Measurements from ENCODE around the gene MEGF8.

MEGF8 gene

DNA sequence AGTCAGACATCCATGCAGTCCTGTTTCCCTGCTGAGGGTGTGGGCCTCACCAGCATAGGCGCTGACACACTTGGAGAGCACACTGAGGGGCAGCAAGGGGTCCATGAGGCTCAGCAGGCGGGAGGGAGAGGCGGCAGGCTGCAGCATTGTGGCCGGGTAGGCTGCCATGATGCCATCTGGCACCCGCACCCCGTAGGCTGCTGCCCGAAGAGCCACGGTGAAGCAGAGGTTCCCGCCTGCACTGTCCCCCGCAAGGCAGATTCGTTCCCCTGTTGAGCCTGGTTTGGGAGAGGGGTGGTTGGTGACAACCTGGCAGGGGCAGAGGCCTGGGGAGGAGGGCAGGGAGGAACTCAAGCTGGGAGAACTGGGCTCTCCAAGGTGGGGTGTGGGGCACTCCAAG lies 80.7 kb downstream of the MEGF8 start:
- peaks cover 10% of the 10 kb centered on the region for H3K4me1 ChIP-seq
- no peak overlapping the region for H2AFZ ChIP-seq
- H3K9me3 ChIP-seq (ENCODE audit: control insufficient read depth, low read length): no peaks in the 10 kb centered on the region
- no peaks in the 10 kb centered on the region for H3K79me2 ChIP-seq
- H3K4me3 ChIP-seq (ENCODE audit: low read depth, low read length): no peak overlapping the region
- H3K27me3 ChIP-seq (ENCODE audit: control insufficient read depth, insufficient read depth, low read length): no peaks in the 10 kb centered on the region
- H3K9ac ChIP-seq: no peak overlapping the region
- TF ChIP-seq, protein P1, sequence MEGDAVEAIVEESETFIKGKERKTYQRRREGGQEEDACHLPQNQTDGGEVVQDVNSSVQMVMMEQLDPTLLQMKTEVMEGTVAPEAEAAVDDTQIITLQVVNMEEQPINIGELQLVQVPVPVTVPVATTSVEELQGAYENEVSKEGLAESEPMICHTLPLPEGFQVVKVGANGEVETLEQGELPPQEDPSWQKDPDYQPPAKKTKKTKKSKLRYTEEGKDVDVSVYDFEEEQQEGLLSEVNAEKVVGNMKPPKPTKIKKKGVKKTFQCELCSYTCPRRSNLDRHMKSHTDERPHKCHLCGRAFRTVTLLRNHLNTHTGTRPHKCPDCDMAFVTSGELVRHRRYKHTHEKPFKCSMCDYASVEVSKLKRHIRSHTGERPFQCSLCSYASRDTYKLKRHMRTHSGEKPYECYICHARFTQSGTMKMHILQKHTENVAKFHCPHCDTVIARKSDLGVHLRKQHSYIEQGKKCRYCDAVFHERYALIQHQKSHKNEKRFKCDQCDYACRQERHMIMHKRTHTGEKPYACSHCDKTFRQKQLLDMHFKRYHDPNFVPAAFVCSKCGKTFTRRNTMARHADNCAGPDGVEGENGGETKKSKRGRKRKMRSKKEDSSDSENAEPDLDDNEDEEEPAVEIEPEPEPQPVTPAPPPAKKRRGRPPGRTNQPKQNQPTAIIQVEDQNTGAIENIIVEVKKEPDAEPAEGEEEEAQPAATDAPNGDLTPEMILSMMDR (IDR thresholded peaks at IDR 0.05): no peak
- no peak overlapping the region for H3K27ac ChIP-seq
- H3K36me3 ChIP-seq (ENCODE audit: control insufficient read depth, insufficient read depth, low read length): no peaks in the 10 kb centered on the region
- H3K4me2 ChIP-seq (ENCODE audit: low read length): no peak overlapping the region

DNA sequence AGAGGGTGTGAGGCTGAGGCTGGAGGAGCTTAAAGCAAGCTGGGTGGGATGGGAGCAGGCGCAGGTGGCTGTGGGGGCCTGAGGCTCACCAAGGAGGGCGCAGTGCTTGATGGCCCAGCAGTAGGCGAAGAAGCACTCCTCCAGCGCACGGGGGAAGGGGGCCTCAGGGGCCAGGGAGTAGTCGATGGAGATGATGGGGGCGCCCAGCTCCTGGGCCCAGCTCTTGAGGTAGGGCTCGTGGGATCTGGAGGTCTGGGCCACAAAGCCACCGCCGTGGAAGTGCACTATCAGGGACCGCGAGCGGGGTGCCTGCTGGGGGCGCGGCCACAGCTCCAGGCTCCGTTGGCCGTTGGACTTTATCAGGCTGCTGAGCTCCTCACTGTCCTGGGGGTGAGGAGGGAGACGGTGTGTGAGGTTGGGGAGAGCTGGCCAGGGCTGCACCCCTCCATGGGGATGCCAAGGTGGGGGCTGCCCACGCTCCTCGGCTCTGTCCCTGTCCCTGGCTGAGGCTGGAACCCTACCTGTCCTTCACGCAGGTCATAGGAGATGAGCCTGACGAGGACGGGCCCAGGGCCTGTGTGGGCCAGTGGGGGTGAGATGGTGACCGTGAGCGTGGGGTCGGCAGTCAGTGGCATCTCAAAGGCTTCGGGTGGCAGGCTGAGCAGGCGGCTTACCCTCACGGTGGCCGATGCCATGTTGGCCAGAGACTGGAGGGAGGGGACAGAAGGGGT lies 81.8 kb downstream of the MEGF8 start:
- no peak overlapping the region for H3K4me3 ChIP-seq (ENCODE audit: low read depth, low read length)
- H3K4me1 ChIP-seq: peaks cover 10% of the 10 kb centered on the region
- no peak overlapping the region for H2AFZ ChIP-seq
- TF ChIP-seq, protein P1 (IDR thresholded peaks at IDR 0.05): no peak
- H3K4me2 ChIP-seq (ENCODE audit: low read length): no peak overlapping the region
- H3K27me3 ChIP-seq (ENCODE audit: control insufficient read depth, insufficient read depth, low read length): no peaks in the 10 kb centered on the region
- no peak overlapping the region for H3K9ac ChIP-seq
- H3K27ac ChIP-seq: no peak overlapping the region
- H3K36me3 ChIP-seq (ENCODE audit: control insufficient read depth, insufficient read depth, low read length): no peaks in the 10 kb centered on the region
- H3K9me3 ChIP-seq (ENCODE audit: control insufficient read depth, low read length): no peaks in the 10 kb centered on the region
- no peaks in the 10 kb centered on the region for H3K79me2 ChIP-seq

DNA sequence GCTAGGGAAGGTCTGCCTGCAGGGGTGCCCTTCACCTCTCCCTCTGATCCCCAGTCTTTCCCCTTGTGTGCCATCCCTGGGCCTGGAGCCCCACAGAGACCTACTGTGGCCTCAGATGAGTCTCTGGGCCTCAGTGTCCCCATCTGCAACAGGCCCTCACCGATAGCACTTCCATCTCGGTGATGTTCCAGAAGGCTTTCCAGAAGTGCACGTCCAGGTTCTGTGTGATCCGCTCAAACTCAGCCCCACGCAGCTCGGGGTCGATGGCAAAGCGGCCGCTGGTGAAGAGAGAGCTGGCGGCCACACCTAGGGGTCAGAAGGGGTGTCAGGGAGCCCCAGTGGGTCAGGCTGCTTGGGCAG lies 82.4 kb downstream of the MEGF8 start:
- Histone ChIP-seq H2AFZ (no peak overlapping the region), H3K27me3 (ENCODE audit: control insufficient read depth, insufficient read depth, low read length) (no peaks in the 10 kb centered on the region), H3K36me3 (ENCODE audit: control insufficient read depth, insufficient read depth, low read length) (no peaks in the 10 kb centered on the region), H3K27ac (no peak overlapping the region), H3K4me2 (ENCODE audit: low read length) (no peak overlapping the region), H3K79me2 (no peaks in the 10 kb centered on the region), H3K9me3 (ENCODE audit: control insufficient read depth, low read length) (no peaks in the 10 kb centered on the region), H3K4me1 (peaks cover 12% of the 10 kb centered on the region), H3K9ac (no peak overlapping the region), H3K4me3 (ENCODE audit: low read depth, low read length) (no peak overlapping the region)
- TF ChIP-seq, protein P1 (IDR thresholded peaks at IDR 0.05): no peak

DNA sequence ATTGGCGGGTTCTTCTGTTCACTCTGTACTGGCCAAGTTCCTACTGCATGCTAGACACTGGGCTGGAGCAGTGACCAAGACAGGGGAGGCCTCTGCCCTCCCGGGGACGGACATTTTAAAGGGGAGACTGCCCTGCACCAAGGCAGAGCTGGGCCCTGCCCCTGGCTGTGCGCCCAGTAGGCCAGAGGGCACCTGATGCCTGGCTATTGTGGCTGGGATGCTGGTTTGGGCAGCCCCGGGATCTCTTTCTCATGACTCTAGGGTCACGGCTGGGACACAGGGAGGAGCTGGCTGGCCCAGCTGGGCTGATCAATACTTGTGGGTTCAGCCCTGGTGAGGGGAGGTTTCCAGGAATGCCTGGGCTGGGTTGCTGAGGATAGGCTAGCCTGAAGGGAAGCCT lies 84.0 kb downstream of the MEGF8 start:
- H3K79me2 ChIP-seq: no peaks in the 10 kb centered on the region
- no peaks in the 10 kb centered on the region for H3K9me3 ChIP-seq (ENCODE audit: control insufficient read depth, low read length)
- no peak overlapping the region for H2AFZ ChIP-seq
- no peaks in the 10 kb centered on the region for H3K27me3 ChIP-seq (ENCODE audit: control insufficient read depth, insufficient read depth, low read length)
- H3K36me3 ChIP-seq (ENCODE audit: control insufficient read depth, insufficient read depth, low read length): no peaks in the 10 kb centered on the region
- H3K27ac ChIP-seq: no peak overlapping the region
- H3K4me2 ChIP-seq (ENCODE audit: low read length): peak overlapping the region; percentile 15
- no peak overlapping the region for H3K9ac ChIP-seq
- H3K4me1 ChIP-seq: peaks cover 16% of the 10 kb centered on the region
- H3K4me3 ChIP-seq (ENCODE audit: low read depth, low read length): no peak overlapping the region
- TF ChIP-seq, protein P1 (IDR thresholded peaks at IDR 0.05): no peak

DNA sequence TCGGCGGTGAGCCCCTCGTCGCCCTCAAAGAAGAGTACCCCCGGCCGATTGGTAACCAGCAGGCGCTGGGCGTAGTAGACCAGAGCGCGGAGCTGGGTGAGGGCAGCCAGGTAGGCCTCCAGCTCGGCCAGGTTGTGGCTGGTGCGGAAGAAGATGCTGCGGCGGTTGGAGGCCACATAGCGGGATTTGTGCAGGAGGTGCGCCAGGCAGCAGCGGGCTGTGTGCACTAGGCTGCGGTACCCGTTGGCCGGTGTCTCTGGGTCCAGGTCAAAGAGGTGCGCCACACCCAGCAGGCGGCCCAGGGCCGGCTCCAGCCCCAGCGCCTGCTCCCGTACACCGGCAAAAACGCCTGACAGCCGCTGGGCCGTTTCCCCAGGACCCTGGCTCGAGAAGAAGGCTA lies 84.9 kb downstream of the MEGF8 start:
- no peaks in the 10 kb centered on the region for H3K36me3 ChIP-seq (ENCODE audit: control insufficient read depth, insufficient read depth, low read length)
- peaks cover 16% of the 10 kb centered on the region for H3K4me1 ChIP-seq
- H3K79me2 ChIP-seq: no peaks in the 10 kb centered on the region
- H3K4me3 ChIP-seq (ENCODE audit: low read depth, low read length): no peak overlapping the region
- no peak overlapping the region for H3K9ac ChIP-seq
- H2AFZ ChIP-seq: no peak overlapping the region
- no peaks in the 10 kb centered on the region for H3K9me3 ChIP-seq (ENCODE audit: control insufficient read depth, low read length)
- H3K4me2 ChIP-seq (ENCODE audit: low read length): no peak overlapping the region
- H3K27ac ChIP-seq: no peak overlapping the region
- H3K27me3 ChIP-seq (ENCODE audit: control insufficient read depth, insufficient read depth, low read length): no peaks in the 10 kb centered on the region
- TF ChIP-seq, protein P1 (IDR thresholded peaks at IDR 0.05): no peak
